NT2/D1 (cell line): ENCODE data around the gene ZNF490.
A peak's percentile ranks its signal among the peaks of the same experiment; 100 is the strongest.
"Not testable (repeated sequence)": the region's sequence is repeated elsewhere in the genome, so short reads cannot be mapped to it uniquely, and the experiment has no call there.

Experiments used
- DNase-seq: peaks from one replicate; pipeline ENCODE4 v3.0.0-alpha.2; 2011; ENCODE audit warnings: low read depth, low spot score
- H3K27me3 ChIP-seq: 2 replicates; pipeline ENCODE4 v1.6.0; 2011; ENCODE audit warnings: mild to moderate bottlenecking; ENCODE audit not compliant: insufficient read length, insufficient read depth
- H3K36me3 ChIP-seq: 2 replicates; pipeline ENCODE4 v1.6.1; 2011; ENCODE audit warnings: mild to moderate bottlenecking, low read length, mixed read lengths; ENCODE audit not compliant: insufficient read depth, insufficient read length
- H3K4me1 ChIP-seq: 2 replicates; pipeline ENCODE4 v1.5.1; 2011; ENCODE audit not compliant: insufficient read depth, insufficient read length
- H3K4me3 ChIP-seq: 2 replicates; pipeline ENCODE4 v1.5.1; 2011; ENCODE audit warnings: low read depth; ENCODE audit not compliant: insufficient read length
- H3K9ac ChIP-seq: 2 replicates; pipeline ENCODE4 v1.6.0; 2011; ENCODE audit warnings: low read depth; ENCODE audit not compliant: insufficient read length
- H3K9me3 ChIP-seq: 2 replicates; pipeline ENCODE4 v1.5.1; 2011; ENCODE audit warnings: mild to moderate bottlenecking, low read length; ENCODE audit not compliant: insufficient read depth
- SUZ12 ChIP-seq: IDR thresholded peaks from 2 replicates; pipeline ENCODE4 v1.6.1; 2011; ENCODE audit not compliant: insufficient read length, insufficient read depth; ENCODE audit errors: extremely low read depth
- YY1 ChIP-seq: IDR thresholded peaks from 2 replicates; pipeline ENCODE4 v1.6.1; 2011; ENCODE audit not compliant: insufficient read length, insufficient read depth
- ZNF274 ChIP-seq: IDR thresholded peaks from 2 replicates; pipeline ENCODE4 v1.6.1; 2011; ENCODE audit warnings: mild to moderate bottlenecking, low read depth, low read length

ZNF490 gene

GRCh38 chr19:12638611-12639182 is 28.1 kb upstream of the ZNF490 start:
- H3K9ac ChIP-seq, result no peak overlapping the region
- peaks cover 3% of the 10 kb centered on the region for H3K36me3 ChIP-seq
- H3K27me3 ChIP-seq, result no peaks in the 10 kb centered on the region
- DNase-seq, result no peak
- H3K9me3 ChIP-seq, result no peaks in the 10 kb centered on the region
- no peak overlapping the region for H3K4me3 ChIP-seq
- TF ChIP-seq YY1, result no peak
- TF ChIP-seq ZNF274, result no peak
- no peak for TF ChIP-seq SUZ12
- peaks cover 2% of the 10 kb centered on the region for H3K4me1 ChIP-seq

GRCh38 chr19:12636631-12637030 is 26.0 kb upstream of the ZNF490 start:
- TF ChIP-seq YY1 (no peak), SUZ12 (no peak), ZNF274 (no peak)
- Histone ChIP-seq H3K36me3 (peaks cover 10% of the 10 kb centered on the region), H3K27me3 (no peaks in the 10 kb centered on the region), H3K4me3 (no peak overlapping the region), H3K4me1 (peaks cover 2% of the 10 kb centered on the region), H3K9me3 (no peaks in the 10 kb centered on the region), H3K9ac (no peak overlapping the region)
- DNase-seq, result no peak

- H3K4me1 ChIP-seq, result no peaks in the 10 kb centered on the region
- no peaks in the 10 kb centered on the region for H3K27me3 ChIP-seq
- peaks cover 65% of the 10 kb centered on the region for H3K9me3 ChIP-seq
- no peak for DNase-seq
- H3K9ac ChIP-seq, result no peak overlapping the region
- no peak for TF ChIP-seq ZNF274
- no peak for TF ChIP-seq YY1
- no peak for TF ChIP-seq SUZ12
- no peak overlapping the region for H3K4me3 ChIP-seq
- H3K36me3 ChIP-seq, result peaks cover 74% of the 10 kb centered on the region
Measured at GRCh38 chr19:12629215-12629614, 18.6 kb upstream of the ZNF490 start.

- peak; percentile 78 for TF ChIP-seq ZNF274
- TF ChIP-seq SUZ12, result no peak
- Histone ChIP-seq H3K9me3 (peaks cover 74% of the 10 kb centered on the region), H3K4me3 (no peak overlapping the region), H3K36me3 (peaks cover 80% of the 10 kb centered on the region), H3K4me1 (no peaks in the 10 kb centered on the region), H3K9ac (no peak overlapping the region), H3K27me3 (no peaks in the 10 kb centered on the region)
- DNase-seq, result no peak
Measured at GRCh38 chr19:12628040-12629022, 17.7 kb upstream of the ZNF490 start.

- Histone ChIP-seq H3K4me1 (no peaks in the 10 kb centered on the region), H3K4me3 (no peak overlapping the region), H3K9ac (no peak overlapping the region), H3K9me3 (peaks cover 80% of the 10 kb centered on the region), H3K27me3 (no peaks in the 10 kb centered on the region), H3K36me3 (peaks cover 73% of the 10 kb centered on the region)
- no peak for DNase-seq
- TF ChIP-seq SUZ12 (no peak), YY1 (no peak), ZNF274 (no peak)
Measured at GRCh38 chr19:12626958-12627357, 16.3 kb upstream of the ZNF490 start.

GRCh38 chr19:12623361-12624031 is 12.9 kb upstream of the ZNF490 start:
- peaks cover 70% of the 10 kb centered on the region for H3K9me3 ChIP-seq
- no peak for DNase-seq

GRCh38 chr19:12621253-12622024 is 10.8 kb upstream of the ZNF490 start:
- H3K4me1 ChIP-seq, H3K9ac ChIP-seq, DNase-seq, H3K4me3 ChIP-seq, H3K27me3 ChIP-seq: not testable (repeated sequence)
- peaks cover 50% of the 10 kb centered on the region for H3K9me3 ChIP-seq
- H3K36me3 ChIP-seq, result peaks cover 32% of the 10 kb centered on the region

More at GRCh38 chr19:12623361-12624031, 12.9 kb upstream of the ZNF490 start:
- Histone ChIP-seq H3K9ac (no peak overlapping the region), H3K4me3 (no peak overlapping the region), H3K27me3 (no peaks in the 10 kb centered on the region), H3K4me1 (no peaks in the 10 kb centered on the region), H3K36me3 (peaks cover 46% of the 10 kb centered on the region)
- no peak for TF ChIP-seq ZNF274
- no peak for TF ChIP-seq YY1
- TF ChIP-seq SUZ12, result no peak
